IMR-90 (cell line): ENCODE measurements around the gene S100A2. TPM values are rescaled to one million over a fixed set of nuclear protein-coding genes. Genes with fewer than 3 reads are reported as not detected.

Experiments used
- ATAC-seq: fragments of 200-7000 bp; cut with Tn5 transposase; 2 replicates; pipeline ENCODE4 v1.9.1; 2020; ENCODE audit warnings: low read depth, mild to moderate bottlenecking, moderate library complexity
- BruUV-seq: library from RNA; stranded (reverse); fragments of 400-500 nt; replicated peaks from 2 replicates; lab custom pipeline; 2021; lab: Mats Ljungman, UMichigan
- CTCF ChIA-PET: fragments of 300-600 bp; formaldehyde crosslinking; extraction: SDS; loops from one replicate; lab custom pipeline; 2021; ENCODE audit warnings: antibody characterized with exemption; lab: Yijun Ruan, JAX
- POLR2A ChIA-PET: fragments of 300-600 bp; sonication (Branson Sonifier 250); formaldehyde crosslinking; loops from one replicate; lab custom pipeline; 2022; ENCODE audit warnings: antibody characterized with exemption; ENCODE audit not compliant: unreplicated experiment; lab: Charles Lee
- DNase-seq: peaks from one replicate; pipeline ENCODE4 v3.0.0; 2013
- H2AFZ ChIP-seq: replicated peaks from 2 replicates; pipeline ENCODE3; 2013; ENCODE audit warnings: low read length, mild to moderate bottlenecking; ENCODE audit not compliant: poor library complexity
- H2AK5ac ChIP-seq: 2 replicates; pipeline ENCODE4 v1.6.1; 2013; ENCODE audit warnings: low read depth, low read length, inconsistent platforms
- H2AK9ac ChIP-seq: replicated peaks from 2 replicates; pipeline ENCODE3; 2013; ENCODE audit warnings: mild to moderate bottlenecking, low read depth, low read length, moderate library complexity; ENCODE audit not compliant: poor library complexity
- H2BK120ac ChIP-seq: 2 replicates; pipeline ENCODE4 v1.6.1; 2013; ENCODE audit warnings: low read depth, low read length, inconsistent platforms
- H2BK15ac ChIP-seq: 3 replicates; pipeline ENCODE4 v1.6.1; 2013; ENCODE audit warnings: low read depth, low read length, inconsistent platforms
- H2BK20ac ChIP-seq: 2 replicates; pipeline ENCODE4 v1.6.1; 2013; ENCODE audit warnings: low read depth, mild to moderate bottlenecking, inconsistent platforms, low read length, moderate library complexity
- H2BK5ac ChIP-seq: 2 replicates; pipeline ENCODE4 v1.6.1; 2013; ENCODE audit warnings: mild to moderate bottlenecking, low read depth, low read length, inconsistent platforms; ENCODE audit not compliant: poor library complexity, severe bottlenecking
- H3K14ac ChIP-seq: replicated peaks from 2 replicates; pipeline ENCODE4 v1.6.1; 2013; ENCODE audit warnings: low read depth, low read length, inconsistent platforms
- H3K18ac ChIP-seq: 2 replicates; pipeline ENCODE4 v1.6.1; 2013; ENCODE audit warnings: low read depth, low read length, control low read depth
- H3K23ac ChIP-seq: 2 replicates; pipeline ENCODE4 v1.6.1; 2013; ENCODE audit warnings: low read depth, low read length, inconsistent platforms
- H3K27ac ChIP-seq: 2 replicates; pipeline ENCODE4 v1.5.1; 2013; ENCODE audit warnings: mild to moderate bottlenecking, control low read depth, low read length; ENCODE audit not compliant: insufficient read depth
- H3K27me3 ChIP-seq: 2 replicates; pipeline ENCODE4 v1.6.1; 2013; ENCODE audit warnings: low read length; ENCODE audit not compliant: control insufficient read depth, insufficient read depth
- H3K36me3 ChIP-seq: 2 replicates; pipeline ENCODE4 v1.6.1; 2013; ENCODE audit warnings: low read length, mixed read lengths; ENCODE audit not compliant: control insufficient read depth, insufficient read depth
- H3K4ac ChIP-seq: 2 replicates; pipeline ENCODE4 v1.6.1; 2013; ENCODE audit warnings: low read depth, low read length, inconsistent platforms
- H3K4me1 ChIP-seq: 2 replicates; pipeline ENCODE4 v1.6.1; 2013; ENCODE audit warnings: low read length, mixed read lengths; ENCODE audit not compliant: control insufficient read depth, insufficient read depth
- H3K4me2 ChIP-seq: 2 replicates; pipeline ENCODE4 v1.6.1; 2013; ENCODE audit warnings: low read depth, mild to moderate bottlenecking, control low read depth, low read length, moderate library complexity
- H3K4me3 ChIP-seq: 2 replicates; pipeline ENCODE4 v1.5.1; 2013; ENCODE audit warnings: low read depth, mild to moderate bottlenecking, control low read depth, low read length, moderate library complexity; ENCODE audit not compliant: insufficient read depth
- H3K56ac ChIP-seq: 2 replicates; pipeline ENCODE4 v1.6.1; 2013; ENCODE audit warnings: low read length, inconsistent platforms; ENCODE audit not compliant: insufficient read depth; ENCODE audit errors: extremely low read depth
- H3K79me1 ChIP-seq, 2 experiments: 2 replicates each; pipeline ENCODE4 v1.6.1; 2013; ENCODE audit warnings: low read length in 2 of 2, inconsistent platforms in 1 of 2, low read depth in 1 of 2
- H3K9ac ChIP-seq: 2 replicates; pipeline ENCODE4 v1.6.1; 2013; ENCODE audit warnings: low read depth, low read length, control low read depth
- H3K9me1 ChIP-seq: 2 replicates; pipeline ENCODE4 v1.6.1; 2013; ENCODE audit warnings: low read length, inconsistent platforms; ENCODE audit not compliant: insufficient read depth
- H3K9me3 ChIP-seq: 2 replicates; pipeline ENCODE4 v1.6.1; 2013; ENCODE audit warnings: low read length; ENCODE audit not compliant: control insufficient read depth, insufficient read depth
- H4K20me1 ChIP-seq: 2 replicates; pipeline ENCODE4 v1.6.1; 2013; ENCODE audit warnings: low read length, inconsistent platforms; ENCODE audit not compliant: insufficient read depth
- H4K5ac ChIP-seq: 2 replicates; pipeline ENCODE4 v1.6.1; 2013; ENCODE audit warnings: mild to moderate bottlenecking, low read depth, low read length, control low read depth
- H4K8ac ChIP-seq, 2 experiments: 2 replicates each; pipeline ENCODE4 v1.6.1; 2013; ENCODE audit warnings: low read depth in 2 of 2, low read length in 2 of 2, control low read depth in 1 of 2, inconsistent platforms in 1 of 2
- H4K91ac ChIP-seq: 2 replicates; pipeline ENCODE4 v1.6.1; 2013; ENCODE audit warnings: low read depth, low read length, inconsistent platforms; ENCODE audit not compliant: insufficient read depth
- BHLHE40 ChIP-seq: fragments of 150-350 bp; IDR thresholded peaks from 2 replicates; pipeline ENCODE4 v1.6.1; 2016; ENCODE audit warnings: mild to moderate bottlenecking, low read depth, low read length
- CHD1 ChIP-seq: IDR thresholded peaks from 2 replicates; pipeline ENCODE4 v1.6.1; 2012; ENCODE audit warnings: low read depth, low read length, improper control_type of control experiment
- FOS ChIP-seq: fragments of 150-350 bp; IDR thresholded peaks from 2 replicates; pipeline ENCODE4 v1.6.1; 2016; ENCODE audit warnings: low read depth, low read length
- MAFK ChIP-seq: IDR thresholded peaks from 2 replicates; pipeline ENCODE4 v1.6.1; 2012; ENCODE audit warnings: low read depth, low read length, improper control_type of control experiment
- MAZ ChIP-seq: IDR thresholded peaks from 2 replicates; pipeline ENCODE4 v1.6.1; 2012; ENCODE audit warnings: low read depth, mild to moderate bottlenecking, low read length, improper control_type of control experiment, moderate library complexity, borderline replicate concordance
- MXI1 ChIP-seq: IDR thresholded peaks from 2 replicates; pipeline ENCODE4 v1.6.1; 2012; ENCODE audit warnings: low read depth, mild to moderate bottlenecking, low read length, moderate library complexity, borderline replicate concordance
- NFE2L2 ChIP-seq: fragments of 150-350 bp; IDR thresholded peaks from 2 replicates; pipeline ENCODE4 v1.6.1; 2016; ENCODE audit warnings: low read depth, mild to moderate bottlenecking, low read length
- POLR2A ChIP-seq: IDR thresholded peaks from 2 replicates; pipeline ENCODE4 v1.6.1; 2012; ENCODE audit warnings: mild to moderate bottlenecking, low read depth, low read length
- RAD21 ChIP-seq: IDR thresholded peaks from 2 replicates; pipeline ENCODE4 v1.6.1; 2012; ENCODE audit warnings: low read length, improper control_type of control experiment
- RCOR1 ChIP-seq: IDR thresholded peaks from 2 replicates; pipeline ENCODE4 v1.6.1; 2012; ENCODE audit warnings: mild to moderate bottlenecking, low read length, improper control_type of control experiment; ENCODE audit not compliant: insufficient replicate concordance
- RFX5 ChIP-seq: IDR thresholded peaks from 2 replicates; pipeline ENCODE4 v1.8.0; 2012; ENCODE audit warnings: low read depth, mild to moderate bottlenecking, low read length, moderate library complexity
- SMC3 ChIP-seq: fragments of 150-350 bp; IDR thresholded peaks from 2 replicates; pipeline ENCODE4 v1.6.1; 2016; ENCODE audit warnings: low read depth, mild to moderate bottlenecking, antibody characterized with exemption, low read length, moderate library complexity
- WGBS, 2 experiments: methylation state at CpG; one replicate each; pipeline versions ENCODE4 v1.1.5 to v1.1.7; 2013; ENCODE audit warnings: missing lambda C conversion rate in 2 of 2; ENCODE audit not compliant: insufficient read length in 1 of 2; ENCODE audit errors: extremely low coverage in 2 of 2; 5-methylcytosine and 5-hydroxymethylcytosine counted together
- dilution Hi-C: fragments of 300-500 bp; cut with HindIII; formaldehyde crosslinking; loops from one replicate; pipeline ENCODE4 v1.14.3; 2018; ENCODE audit warnings: low sequenced_read_pairs; ENCODE audit not compliant: unreplicated experiment
- in situ Hi-C: fragments of 300-500 bp; cut with MboI; formaldehyde crosslinking; loops from 3 replicates; pipeline ENCODE4 v1.14.3; 2019; ENCODE audit warnings: low sequenced_read_pairs, inconsistent platforms, mixed read lengths
- intact Hi-C: fragments of 100-400 bp; cut with micrococcal nuclease; formaldehyde crosslinking; loops from 2 replicates; pipeline ENCODE4 v1.10.0; 2022
- polyA plus RNA-seq, 3 experiments: library from polyadenylated mRNA; depleted of rRNA; stranded (reverse); fragments of >200 nt; gene quantifications; 2 replicates each; pipeline ENCODE4 v1.2.3, GENCODE V29; 2012; ENCODE audit warnings: low replicate concordance in 1 of 3
- total RNA-seq: library from RNA; depleted of rRNA; stranded (reverse); fragments of >200 nt; gene quantifications from 2 replicates; pipeline ENCODE4 v1.2.3, GENCODE V29; 2012
- TF ChIP-seq, protein P1 (sequence below): fragments of 150-350 bp; IDR thresholded peaks from 2 replicates; pipeline ENCODE4 v1.6.1; 2016; ENCODE audit warnings: low read depth, mild to moderate bottlenecking, low read length, moderate library complexity, borderline replicate concordance
- TF ChIP-seq, protein P2 (sequence below): conservative IDR thresholded peaks from 2 replicates; pipeline ENCODE4 v1.5.1; 2012; ENCODE audit warnings: mild to moderate bottlenecking, low read depth, low read length, improper control_type of control experiment

Gene S100A2
- total and polyA plus RNA-seq, 2 of the 4 experiments (the other 2 are of a cell fraction), result 3.6 to 7.9 TPM

DNA sequence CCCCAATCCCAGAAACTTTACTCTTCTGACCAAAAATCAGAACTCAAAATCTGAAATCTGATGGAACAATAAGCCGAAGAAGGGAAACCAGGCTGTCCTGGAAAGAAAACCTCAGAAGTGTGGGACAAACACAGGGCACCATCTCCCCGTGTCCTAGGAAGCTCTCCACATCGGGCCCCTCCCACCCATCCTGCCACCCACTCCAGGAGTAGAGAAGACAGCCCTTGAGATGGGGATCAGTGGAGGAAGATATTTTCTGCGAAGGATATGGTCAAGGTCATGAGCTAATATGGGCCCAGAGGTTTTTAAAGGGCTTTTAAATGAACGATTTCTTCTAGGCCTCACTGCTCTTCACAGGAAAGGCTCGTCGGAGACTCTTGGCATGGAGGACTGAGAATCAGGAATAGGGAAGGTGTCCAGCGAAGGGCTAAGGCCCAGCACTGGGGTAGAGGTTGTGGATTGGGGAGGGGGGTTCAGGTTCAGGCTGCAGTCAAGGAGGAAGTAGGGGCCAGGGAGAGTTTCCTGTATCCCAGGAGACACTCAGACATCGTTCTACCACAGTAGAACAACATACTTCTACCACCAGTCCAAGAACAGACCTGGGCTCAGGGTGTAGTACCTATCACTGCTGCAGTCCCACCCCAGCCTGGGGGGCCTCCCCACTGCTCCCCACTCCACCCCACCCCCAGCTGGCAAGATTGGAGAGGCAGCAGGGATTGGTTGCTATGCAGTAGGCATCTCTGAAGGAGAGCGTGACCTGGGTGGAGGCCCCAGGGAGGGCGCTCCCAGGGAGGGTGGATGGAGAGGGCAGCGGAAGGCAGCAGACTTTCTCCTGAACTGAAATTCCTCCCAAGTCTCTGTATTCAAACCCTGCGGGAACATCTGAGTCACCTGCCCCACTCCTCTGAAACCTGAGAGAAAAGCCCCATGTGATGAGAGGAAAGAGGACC, 23.7 kb downstream of the S100A2 start:
- H3K4me3 ChIP-seq, result no peak overlapping the region
- ATAC-seq, result no peak
- no peak overlapping the region for H3K56ac ChIP-seq
- intact Hi-C loops, result no loop called here
- dilution Hi-C loops, result no loop called here
- no peak overlapping the region for H2BK5ac ChIP-seq
- H2BK120ac ChIP-seq, result peak overlapping the region; percentile 59; the same call in 1 of the 2 replicates
- H4K8ac ChIP-seq, result peak overlapping the region; percentile 8 to 89; a peak in 2 of 4 replicates
- H2AK9ac ChIP-seq, result peak overlapping the region; percentile 97
- peak overlapping the region; percentile 77; the same call in 1 of the 2 replicates for H4K91ac ChIP-seq
- 0 out of 2 replicates have a peak overlapping the region, but pooled peaks have one; percentile 14 for H3K23ac ChIP-seq
- H3K9ac ChIP-seq, result no peak overlapping the region
- H3K79me1 ChIP-seq, result peaks cover 0 to 30% of the 10 kb centered on the region in 2 experiments; a peak in 2 of 4 replicates
- H3K36me3 ChIP-seq, result no peaks in the 10 kb centered on the region
- no peaks in the 10 kb centered on the region for H3K9me3 ChIP-seq
- H3K27me3 ChIP-seq, result no peaks in the 10 kb centered on the region
- ChIA-PET POLR2A (no interaction called here), CTCF (interaction anchor here (0.6 to 1.4 kb wide), 2 partner anchors 9 to 16 kb away, joined by 3 to 9 read pairs; no protein-coding TSS in a partner anchor)
- in situ Hi-C loops, result loop anchor here (25.0 kb wide), 1 partner anchor 420 kb away; the partner anchor contains the start of genes CREB3L4, CRTC2 and SLC39A1
- no TSS peak for BruUV-seq
- 0 out of 2 replicates have a peak overlapping the region, but pooled peaks have one; percentile 21 for H2AK5ac ChIP-seq
- 0 out of 2 replicates have a peak overlapping the region, but pooled peaks have one; percentile 83 for H3K4ac ChIP-seq
- H2BK15ac ChIP-seq, result no peak overlapping the region
- H3K18ac ChIP-seq, result no peak overlapping the region
- no peak overlapping the region for H3K4me2 ChIP-seq
- peaks cover 46% of the 10 kb centered on the region for H3K9me1 ChIP-seq
- 100% methylated on average over 2 of the region's 13 CpGs; no CpG with 5 or more reads in 1 of the 2 experiments for WGBS, 2 experiments
- no peaks in the 10 kb centered on the region for H4K20me1 ChIP-seq
- peak overlapping the region; percentile 60; the same call in 1 of the 2 replicates for H2BK20ac ChIP-seq
- peak overlapping the region; percentile 66 for H2AFZ ChIP-seq
- H3K27ac ChIP-seq, result no peak overlapping the region
- H4K5ac ChIP-seq, result no peak overlapping the region
- DNase-seq, result no peak
- H3K4me1 ChIP-seq, result peaks cover 29% of the 10 kb centered on the region
- peak overlapping the region; percentile 49; the same call in 1 of the 2 replicates for H3K14ac ChIP-seq
- TF ChIP-seq RCOR1 (no peak), FOS (no peak), BHLHE40 (no peak), CHD1 (no peak), MAFK (no peak), NFE2L2 (no peak), RAD21 (no peak), POLR2A (no peak), MXI1 (no peak), RFX5 (no peak), SMC3 (no peak), MAZ (no peak)
- TF ChIP-seq, protein P1, sequence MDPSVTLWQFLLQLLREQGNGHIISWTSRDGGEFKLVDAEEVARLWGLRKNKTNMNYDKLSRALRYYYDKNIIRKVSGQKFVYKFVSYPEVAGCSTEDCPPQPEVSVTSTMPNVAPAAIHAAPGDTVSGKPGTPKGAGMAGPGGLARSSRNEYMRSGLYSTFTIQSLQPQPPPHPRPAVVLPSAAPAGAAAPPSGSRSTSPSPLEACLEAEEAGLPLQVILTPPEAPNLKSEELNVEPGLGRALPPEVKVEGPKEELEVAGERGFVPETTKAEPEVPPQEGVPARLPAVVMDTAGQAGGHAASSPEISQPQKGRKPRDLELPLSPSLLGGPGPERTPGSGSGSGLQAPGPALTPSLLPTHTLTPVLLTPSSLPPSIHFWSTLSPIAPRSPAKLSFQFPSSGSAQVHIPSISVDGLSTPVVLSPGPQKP, result no peak
- TF ChIP-seq, protein P2, sequence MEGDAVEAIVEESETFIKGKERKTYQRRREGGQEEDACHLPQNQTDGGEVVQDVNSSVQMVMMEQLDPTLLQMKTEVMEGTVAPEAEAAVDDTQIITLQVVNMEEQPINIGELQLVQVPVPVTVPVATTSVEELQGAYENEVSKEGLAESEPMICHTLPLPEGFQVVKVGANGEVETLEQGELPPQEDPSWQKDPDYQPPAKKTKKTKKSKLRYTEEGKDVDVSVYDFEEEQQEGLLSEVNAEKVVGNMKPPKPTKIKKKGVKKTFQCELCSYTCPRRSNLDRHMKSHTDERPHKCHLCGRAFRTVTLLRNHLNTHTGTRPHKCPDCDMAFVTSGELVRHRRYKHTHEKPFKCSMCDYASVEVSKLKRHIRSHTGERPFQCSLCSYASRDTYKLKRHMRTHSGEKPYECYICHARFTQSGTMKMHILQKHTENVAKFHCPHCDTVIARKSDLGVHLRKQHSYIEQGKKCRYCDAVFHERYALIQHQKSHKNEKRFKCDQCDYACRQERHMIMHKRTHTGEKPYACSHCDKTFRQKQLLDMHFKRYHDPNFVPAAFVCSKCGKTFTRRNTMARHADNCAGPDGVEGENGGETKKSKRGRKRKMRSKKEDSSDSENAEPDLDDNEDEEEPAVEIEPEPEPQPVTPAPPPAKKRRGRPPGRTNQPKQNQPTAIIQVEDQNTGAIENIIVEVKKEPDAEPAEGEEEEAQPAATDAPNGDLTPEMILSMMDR, result no peak
